HPDE6-E6E7 (cell line): ENCODE results near the gene CMKLR1.

Source experiments
- DNase-seq: peaks from one replicate; pipeline ENCODE4 v3.0.0; 2011; ENCODE audit warnings: missing footprints; ENCODE audit errors: extremely low spot score

CMKLR1 gene

DNA sequence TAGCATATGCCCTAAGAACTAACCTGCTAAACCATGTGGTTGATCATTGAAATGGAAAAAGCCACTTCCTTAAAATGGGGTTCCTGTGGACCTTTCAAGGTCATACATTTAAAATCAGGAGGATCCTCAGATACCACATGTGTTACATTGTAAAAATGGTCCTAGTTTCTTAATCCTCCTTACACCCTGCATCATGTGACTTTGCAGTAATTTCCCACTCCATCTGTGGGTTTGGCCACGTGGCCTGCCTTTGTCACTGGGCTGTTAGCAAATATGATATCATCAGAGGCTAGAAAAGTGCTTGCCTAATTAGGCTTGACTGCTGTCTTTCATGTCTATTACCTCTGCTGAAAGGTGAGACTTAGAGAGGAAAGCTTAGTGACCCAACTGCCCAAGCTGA lies 70.7 kb downstream of the CMKLR1 start:
- no peak for DNase-seq

DNA sequence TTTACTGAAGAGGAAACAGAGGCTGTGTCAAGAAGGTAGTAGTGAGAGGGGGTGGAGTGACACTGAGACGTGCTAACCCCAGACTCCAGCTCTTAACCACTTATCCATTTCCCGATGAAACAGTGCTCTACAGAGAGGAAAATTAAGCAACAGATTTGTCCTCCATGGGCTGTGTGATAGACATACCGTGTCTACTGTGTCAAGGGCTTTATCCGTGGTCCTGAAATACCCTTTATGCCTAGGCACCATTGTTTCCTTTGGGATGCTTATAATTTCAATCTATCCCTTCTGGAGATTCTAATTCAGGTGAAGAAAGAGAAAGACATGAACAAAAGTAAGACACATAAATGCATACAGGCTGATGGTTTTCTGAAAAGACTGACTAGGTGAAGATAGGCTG lies 71.7 kb downstream of the CMKLR1 start:
- no peak for DNase-seq

DNA sequence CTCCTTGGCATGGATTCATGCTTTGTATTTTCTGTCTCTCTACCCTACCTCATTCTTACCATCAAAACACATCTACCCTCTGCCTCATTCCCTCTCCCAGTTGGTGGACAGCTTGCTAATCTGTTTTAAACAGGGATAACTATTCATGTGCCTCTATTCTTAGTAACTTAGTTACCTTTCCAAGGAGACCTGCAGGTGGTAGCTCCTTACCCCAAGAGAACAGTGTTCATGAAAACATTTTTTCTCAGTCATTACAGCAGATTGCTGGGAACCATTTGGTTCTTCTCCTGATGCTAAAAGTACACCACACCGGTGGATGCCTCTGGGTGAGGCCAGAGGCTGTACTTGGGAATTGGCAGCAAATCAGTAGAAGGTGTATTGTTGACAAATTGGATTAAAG lies 73.0 kb downstream of the CMKLR1 start:
- DNase-seq: no peak

DNA sequence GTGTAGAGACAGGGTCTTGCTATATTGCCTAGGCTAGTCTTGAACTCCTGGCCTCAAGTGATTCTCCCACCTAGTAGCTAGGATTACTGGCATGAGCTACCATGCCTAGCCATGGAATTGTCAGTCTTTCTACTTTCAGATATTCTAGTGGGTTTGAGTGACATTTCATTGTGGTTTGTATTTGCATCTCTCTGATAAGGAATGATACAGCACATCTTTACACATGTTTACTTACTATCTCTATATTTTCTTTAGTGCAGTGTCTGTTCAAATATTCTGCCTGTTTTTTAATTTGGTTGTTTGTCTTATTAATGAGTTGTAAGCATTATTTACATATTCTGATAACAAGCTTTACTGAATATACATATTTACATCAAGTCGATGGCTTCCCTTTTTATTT lies 73.6 kb downstream of the CMKLR1 start:
- no peak for DNase-seq

DNA sequence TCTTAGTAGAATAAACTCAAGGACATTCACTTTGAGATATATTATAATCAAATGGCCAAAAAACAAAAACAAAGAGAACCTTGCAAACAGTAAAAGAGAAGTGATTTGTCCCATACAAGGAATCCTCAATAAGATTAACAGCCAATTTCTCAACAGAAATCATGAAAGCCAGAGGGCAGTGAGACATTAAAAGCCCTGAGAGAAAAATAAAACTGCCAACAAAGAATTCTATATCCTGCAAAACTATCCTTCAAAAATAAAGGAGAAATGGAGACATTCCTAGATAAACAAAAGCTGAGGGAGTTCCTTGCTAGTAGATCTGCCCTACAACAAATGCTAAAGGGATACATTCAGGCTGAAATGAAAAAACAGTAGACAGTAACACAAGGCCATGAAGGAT lies 78.1 kb downstream of the CMKLR1 start:
- DNase-seq: no peak

DNA sequence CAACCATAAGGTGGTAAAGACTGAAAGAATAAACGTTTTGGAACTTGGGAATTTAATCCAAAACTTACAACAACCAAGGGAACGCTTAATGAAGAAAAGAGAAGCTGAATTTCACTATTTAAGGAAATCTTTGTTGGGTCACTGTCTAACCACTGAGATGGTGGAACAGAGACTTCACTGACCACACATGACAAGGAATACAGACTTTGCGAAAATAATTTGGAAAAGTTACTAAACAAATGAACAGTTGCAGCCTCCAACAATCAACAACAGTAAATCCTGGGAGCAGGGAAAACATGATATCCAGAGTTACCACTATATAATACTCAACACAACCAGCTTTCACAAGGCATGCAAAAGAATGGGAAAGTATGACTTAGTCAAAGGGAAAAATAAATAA lies 79.1 kb downstream of the CMKLR1 start:
- DNase-seq: no peak

DNA sequence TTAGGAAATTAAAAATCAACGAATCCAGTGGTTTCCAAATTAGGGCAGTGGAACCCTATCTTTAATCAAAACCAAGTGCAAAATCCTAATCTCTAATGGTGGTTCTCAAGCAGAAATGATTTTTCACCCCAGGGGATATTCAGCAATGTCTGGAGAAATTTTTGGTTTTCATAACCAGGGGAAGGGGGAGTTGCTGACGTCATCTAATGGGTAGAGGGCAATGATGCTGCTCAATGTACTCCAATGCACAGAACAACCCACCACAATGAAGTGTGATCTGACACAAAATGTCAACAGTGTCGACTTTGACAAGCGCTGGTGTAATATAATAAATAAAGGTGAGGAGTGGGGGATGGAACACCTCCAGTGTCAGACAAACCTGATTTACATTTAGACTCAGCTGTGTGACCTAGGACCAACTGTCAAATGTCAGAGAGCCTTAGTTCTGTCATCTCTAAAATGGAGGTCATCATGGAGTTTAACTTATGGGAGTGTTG lies 81.5 kb downstream of the CMKLR1 start:
- no peak for DNase-seq

DNA sequence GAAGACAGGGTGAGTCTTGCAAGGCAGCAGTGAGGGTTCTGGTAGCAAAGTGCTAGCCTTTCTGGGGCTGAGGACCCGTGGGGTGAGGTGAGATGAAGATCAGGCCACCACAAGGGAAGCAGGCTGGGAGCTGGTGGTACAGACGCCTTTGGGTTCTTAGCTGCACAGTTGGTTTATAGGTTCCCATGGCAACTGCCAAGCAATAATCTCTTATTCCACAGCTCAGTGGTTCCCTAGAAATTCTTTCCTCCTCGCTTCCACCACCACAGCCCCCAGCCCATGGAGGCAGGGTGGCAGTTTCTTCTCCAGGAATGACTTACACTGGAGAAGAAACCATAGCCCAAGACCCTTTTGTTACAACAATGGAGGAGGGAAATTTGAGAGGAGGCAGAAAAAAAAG lies 82.1 kb downstream of the CMKLR1 start:
- no peak for DNase-seq

DNA sequence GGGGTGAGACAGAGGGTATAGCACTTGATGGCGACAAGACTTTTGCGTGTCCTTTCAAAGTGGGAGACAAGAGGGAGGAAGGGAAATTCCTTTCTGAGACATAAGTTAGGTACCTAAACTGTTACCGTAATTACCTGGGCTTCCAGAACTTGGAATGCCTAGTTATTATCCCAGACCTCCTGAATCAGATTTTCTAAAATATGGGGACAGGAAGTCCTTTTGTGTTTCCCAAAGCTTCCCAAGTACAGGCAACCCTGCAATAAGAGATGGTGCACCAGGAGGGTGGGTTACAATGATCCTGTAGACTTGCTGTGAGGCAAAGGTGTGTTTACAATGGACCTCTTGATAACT lies 83.9 kb downstream of the CMKLR1 start:
- DNase-seq: no peak

DNA sequence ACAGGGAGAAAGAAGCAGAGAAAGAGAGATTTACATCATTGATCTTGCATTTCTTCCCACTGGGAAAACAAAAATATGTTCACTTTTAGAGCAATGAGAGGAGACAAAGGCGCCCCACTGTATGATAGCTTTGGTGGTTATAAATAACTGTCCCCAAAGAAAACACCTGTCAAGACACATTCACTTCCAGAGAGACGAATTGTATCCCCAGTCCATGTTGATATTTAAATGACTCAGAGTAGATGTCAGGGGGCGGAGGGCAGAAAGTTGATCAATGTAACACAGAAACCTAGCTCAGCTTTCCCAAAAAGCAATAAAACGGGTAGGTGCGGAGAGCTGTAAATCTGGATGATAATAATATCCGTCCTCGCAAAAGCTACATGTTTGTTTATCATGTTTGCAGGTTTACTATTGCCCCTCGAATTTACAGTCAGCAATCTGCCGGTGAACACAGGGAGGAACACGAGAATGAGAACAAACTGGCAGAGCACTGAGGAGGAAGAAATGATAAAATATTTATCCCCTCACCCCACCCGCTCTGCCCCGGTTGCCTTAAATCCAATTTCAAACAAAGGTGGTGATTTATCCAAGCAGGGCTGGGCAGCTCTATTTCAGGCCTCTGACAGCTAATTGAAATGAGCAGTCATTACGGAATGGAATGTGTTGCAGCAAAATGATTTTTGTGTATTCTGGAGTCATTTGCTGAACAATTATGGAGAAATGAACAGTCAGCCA lies 84.4 kb downstream of the CMKLR1 start:
- no peak for DNase-seq

DNA sequence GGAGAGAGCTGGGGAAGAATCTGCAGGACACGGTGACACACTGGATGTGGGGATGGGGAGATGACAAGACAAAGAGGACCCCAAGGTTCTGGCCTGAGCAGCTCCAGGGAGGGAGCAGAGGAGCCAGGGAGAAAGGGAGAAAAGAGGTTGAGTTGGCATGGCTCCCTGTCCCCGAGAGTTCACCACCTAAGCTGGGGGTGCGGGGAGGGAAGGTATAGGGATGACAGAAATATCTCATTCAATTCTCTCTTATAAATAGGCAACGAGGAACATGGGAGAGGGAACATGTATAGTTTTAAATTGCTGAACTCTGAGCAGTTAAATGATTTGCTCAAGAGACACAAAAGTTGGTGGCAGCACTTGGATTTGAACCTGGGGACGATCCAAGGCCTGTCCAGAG lies 85.1 kb downstream of the CMKLR1 start:
- no peak for DNase-seq

DNA sequence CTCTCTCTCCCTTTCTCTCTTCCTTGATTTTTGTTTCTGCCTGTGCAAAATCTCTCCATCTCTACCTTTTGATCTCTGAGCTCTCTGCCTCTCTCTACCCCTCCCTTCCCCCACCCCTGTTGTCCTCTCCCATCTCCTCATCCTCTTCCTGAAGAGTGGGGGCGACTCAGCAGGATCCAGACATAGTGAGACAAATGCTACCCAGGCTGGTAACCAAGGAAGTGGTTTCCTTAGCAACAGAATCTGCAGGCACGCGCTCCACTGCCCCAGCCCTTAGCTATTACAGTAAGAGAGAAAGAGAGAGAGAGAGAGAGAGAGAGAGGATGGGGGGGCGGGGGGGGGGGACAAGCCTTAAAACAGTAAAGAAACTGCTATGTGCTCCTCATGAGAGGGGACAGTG lies 85.6 kb downstream of the CMKLR1 start:
- DNase-seq: no peak

DNA sequence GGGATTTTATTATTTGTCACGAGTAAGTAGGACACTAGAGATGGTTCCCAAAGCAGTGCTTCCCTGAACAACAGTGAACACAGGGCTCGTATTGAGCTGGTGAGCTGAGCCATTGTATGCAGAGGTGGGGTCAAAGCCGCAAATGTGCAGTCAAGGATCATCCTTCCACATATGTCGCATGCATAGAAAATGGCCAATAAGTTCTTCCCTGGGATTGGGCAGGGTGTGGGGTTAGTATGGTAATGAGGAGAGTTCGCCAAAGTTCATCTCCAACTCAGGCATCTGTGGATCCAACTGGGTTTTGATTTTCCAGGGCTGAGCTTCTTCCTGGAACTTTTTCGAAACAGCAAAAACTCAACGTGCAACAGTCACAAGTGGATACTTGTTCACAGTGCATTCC lies 86.6 kb downstream of the CMKLR1 start:
- no peak for DNase-seq

DNA sequence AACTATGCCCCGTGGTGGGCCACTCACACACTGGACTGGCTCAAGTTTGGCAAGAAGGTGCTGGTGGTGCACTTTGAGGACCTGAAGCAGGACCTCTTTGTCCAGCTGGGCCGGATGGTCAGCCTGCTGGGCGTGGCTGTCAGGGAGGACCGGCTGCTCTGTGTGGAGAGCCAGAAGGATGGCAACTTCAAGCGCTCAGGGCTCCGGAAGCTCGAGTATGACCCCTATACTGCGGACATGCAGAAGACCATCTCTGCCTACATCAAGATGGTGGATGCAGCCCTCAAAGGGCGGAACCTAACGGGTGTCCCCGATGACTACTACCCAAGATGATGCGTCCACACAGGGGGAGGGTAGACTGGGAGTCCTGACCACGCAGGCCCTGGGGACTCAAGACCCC lies 91.1 kb downstream of the CMKLR1 start:
- DNase-seq: no peak

DNA sequence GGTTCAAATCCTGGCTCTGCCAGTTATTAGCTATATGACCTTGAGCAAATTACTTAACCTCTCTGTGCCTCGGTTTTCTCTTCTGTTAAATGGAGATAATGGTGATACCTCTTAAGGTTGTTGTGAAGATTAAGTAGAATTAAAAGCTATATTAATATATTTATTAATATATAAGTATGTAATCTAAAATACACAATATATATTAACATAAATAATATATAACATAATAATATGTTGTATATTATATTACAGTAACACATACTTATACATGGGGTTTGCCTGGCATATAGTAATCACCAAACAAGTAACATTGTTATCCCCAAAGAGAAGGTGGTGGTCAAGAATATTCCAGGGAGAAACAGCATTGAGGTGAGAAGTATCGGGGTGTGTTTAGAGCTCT lies 92.0 kb downstream of the CMKLR1 start:
- no peak for DNase-seq

DNA sequence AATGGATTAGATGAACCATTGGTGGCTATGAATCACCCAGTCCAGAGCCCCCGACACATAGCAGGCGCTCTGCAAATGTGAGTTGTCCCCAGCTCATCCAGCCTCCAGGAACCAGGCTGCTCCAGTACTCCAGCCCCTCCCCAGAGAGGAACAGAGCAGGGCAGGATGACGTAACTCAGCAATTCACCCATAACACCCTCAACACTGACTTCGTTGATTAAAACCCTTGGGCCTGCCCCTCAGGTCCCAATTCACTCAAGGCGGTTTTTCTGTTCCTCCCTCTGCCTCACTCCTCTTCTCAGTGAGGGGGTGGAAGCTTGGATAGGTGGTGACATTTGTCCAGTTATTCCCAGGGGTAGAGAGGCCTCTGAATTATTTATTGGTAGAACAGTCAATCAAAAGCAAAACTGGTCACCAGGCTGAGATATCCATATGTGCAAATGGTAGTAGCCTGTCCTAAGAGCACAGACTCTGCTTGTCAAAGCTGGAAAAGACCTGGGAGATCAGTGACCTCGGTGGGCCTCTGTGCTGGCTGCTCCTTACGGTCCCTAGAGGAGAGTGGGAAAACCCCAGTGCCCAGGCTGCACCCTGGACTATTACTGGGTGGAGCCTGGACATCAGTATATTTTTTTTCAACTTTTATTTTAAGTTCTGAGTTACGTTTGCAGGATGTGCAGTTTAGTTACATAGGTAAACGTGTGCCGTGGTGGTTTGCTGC lies 97.0 kb downstream of the CMKLR1 start:
- DNase-seq: no peak

DNA sequence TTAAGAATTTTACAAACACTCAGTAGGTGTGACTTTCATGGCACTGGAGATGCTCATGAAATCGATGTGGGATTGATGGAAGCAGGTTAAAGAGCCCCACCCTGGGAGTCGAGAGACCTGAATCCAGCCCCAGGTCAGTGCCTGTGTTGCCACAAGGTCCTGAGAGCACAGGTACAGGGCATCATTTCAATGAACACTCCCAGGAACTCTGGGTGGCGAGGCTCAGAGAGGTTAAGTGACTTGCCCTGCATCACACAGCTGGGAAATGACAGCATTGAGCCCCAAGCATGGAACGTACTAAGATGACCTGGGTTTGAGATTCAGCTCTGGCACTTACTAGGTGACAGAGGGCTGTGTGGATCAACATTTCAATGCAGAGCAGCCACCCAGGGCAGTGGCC lies 98.2 kb downstream of the CMKLR1 start:
- DNase-seq: no peak

DNA sequence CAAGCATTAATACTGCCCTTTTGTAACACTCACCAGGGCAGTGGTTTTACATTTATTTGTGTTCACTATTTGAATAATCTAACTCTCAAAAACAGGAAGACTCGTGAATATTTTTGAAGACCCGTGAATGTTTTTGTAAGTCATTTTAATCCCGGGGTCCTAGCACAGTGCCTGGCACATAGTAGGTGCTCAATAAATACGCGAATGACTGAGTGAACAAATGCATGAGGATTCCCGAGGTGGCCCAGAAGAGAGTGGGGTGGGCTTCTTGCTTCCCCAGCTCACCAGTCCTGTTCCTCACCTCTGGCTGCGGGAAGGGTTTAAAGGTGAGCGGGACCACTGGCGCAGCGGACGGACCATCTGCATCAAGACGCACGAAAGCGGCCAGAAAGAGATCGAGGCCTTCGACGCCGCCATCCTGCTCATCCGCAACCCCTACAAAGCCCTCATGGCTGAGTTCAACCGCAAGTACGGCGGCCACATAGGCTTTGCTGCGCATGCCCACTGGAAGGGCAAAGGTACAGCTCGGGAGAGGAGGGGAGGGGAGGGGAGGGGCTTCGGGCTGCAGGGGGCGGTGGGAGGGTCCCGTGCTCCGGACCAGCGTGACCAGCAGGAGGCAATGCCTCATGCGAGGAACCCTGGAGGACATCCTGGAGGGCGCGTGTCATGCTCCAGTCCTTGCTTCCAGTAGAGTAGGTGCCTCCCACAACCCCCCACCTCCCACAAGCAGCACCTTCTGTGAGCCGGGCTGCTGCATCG lies 98.9 kb downstream of the CMKLR1 start:
- no peak for DNase-seq

DNA sequence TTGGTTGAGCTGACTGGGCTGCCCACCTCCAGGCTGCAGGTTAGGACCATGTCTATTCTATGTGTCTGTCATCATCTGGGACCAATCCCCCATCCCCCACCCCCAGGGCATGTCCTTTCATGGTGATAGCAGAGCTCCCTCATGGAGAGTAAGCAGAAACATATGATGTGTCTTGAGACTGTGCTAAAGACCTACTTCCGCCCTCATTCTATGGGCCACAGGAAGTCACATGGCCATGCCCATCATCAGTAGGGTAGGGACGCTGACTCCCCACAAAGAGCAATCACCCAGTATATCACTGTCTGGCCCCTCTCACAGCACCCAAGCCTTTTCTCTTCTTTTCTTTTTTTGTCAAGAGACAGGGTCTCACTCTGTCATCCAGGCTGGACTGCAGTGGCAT lies 99.7 kb downstream of the CMKLR1 start:
- DNase-seq: no peak

DNA sequence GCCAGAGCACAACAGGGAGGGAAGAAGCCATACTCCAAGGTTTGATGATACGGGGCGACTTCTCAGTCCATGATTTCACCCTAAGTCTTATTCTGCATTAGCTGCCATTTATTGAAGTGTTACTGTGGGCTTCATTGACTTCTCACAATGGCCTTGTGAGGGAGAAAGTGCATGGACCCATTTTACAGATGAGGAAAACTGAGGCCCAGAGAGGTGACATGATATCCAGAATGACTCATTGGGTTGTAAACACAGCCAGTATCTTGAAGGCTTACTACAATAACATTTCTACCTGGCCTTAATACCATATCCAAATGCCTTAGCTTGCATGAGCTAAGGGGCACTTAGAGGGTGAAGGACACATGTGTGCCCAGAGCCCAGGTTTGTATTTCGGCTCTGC lies 100.6 kb downstream of the CMKLR1 start:
- DNase-seq: no peak
